Large intestine (tissue), 3 donors: Measurements from ENCODE around the gene ANO1. TPM values are rescaled to one million over a fixed set of nuclear protein-coding genes. Genes with fewer than 3 reads are reported as not detected.

Experiments used
- DNase-seq, 2 donors: peaks; one replicate each; pipeline versions ENCODE4 v3.0.0 to v3.0.0-alpha.2; 2013
- H3K27ac ChIP-seq: one replicate; pipeline ENCODE4 v1.5.1; 2013; ENCODE audit warnings: low read length
- H3K27me3 ChIP-seq: 2 replicates; pipeline ENCODE4 v1.6.1; 2013; ENCODE audit warnings: low read length; ENCODE audit not compliant: control insufficient read depth, insufficient read depth
- H3K36me3 ChIP-seq: 2 replicates; pipeline ENCODE4 v1.6.1; 2013; ENCODE audit warnings: low read length; ENCODE audit not compliant: control insufficient read depth, insufficient read depth
- H3K4me1 ChIP-seq: one replicate; pipeline ENCODE4 v1.6.1; 2013; ENCODE audit warnings: low read length; ENCODE audit not compliant: control insufficient read depth, insufficient read depth
- H3K4me3 ChIP-seq: one replicate; pipeline ENCODE4 v1.5.1; 2013; ENCODE audit warnings: low read length
- H3K9me3 ChIP-seq: one replicate; pipeline ENCODE4 v1.6.1; 2013; ENCODE audit warnings: mild to moderate bottlenecking, low read depth, low read length, moderate library complexity; ENCODE audit not compliant: control insufficient read depth
- WGBS: methylation state at CpG from one replicate; pipeline ENCODE4 v1.1.5; 2013; ENCODE audit warnings: low lambda C conversion rate; ENCODE audit not compliant: insufficient coverage; 5-methylcytosine and 5-hydroxymethylcytosine counted together
- polyA plus RNA-seq: library from polyadenylated mRNA; unstranded; fragments of 120-200 nt; gene quantifications from one replicate; pipeline ENCODE4 v1.2.1, GENCODE V29; 2013

ANO1 gene
- polyA plus RNA-seq, 1 donor, result 12.3 TPM

- H3K9me3 ChIP-seq, result no peaks in the 10 kb centered on the region
- no peak overlapping the region for H3K4me3 ChIP-seq
- no peak for DNase-seq
- H3K4me1 ChIP-seq, result no peaks in the 10 kb centered on the region
- H3K36me3 ChIP-seq, result no peaks in the 10 kb centered on the region
- no peak overlapping the region for H3K27ac ChIP-seq
- no CpG with 5 or more reads among the region's 13 CpGs for WGBS
- peaks cover 35% of the 10 kb centered on the region for H3K27me3 ChIP-seq
Measured at GRCh38 chr11:70147668-70148067, 69.6 kb downstream of the ANO1 start.

- peaks cover 9% of the 10 kb centered on the region for H3K27me3 ChIP-seq
- 90% methylated on average over 2 of the region's 9 CpGs for WGBS
- no peaks in the 10 kb centered on the region for H3K36me3 ChIP-seq
- no peak overlapping the region for H3K27ac ChIP-seq
- H3K4me3 ChIP-seq, result no peak overlapping the region
- no peaks in the 10 kb centered on the region for H3K4me1 ChIP-seq
- H3K9me3 ChIP-seq, result no peaks in the 10 kb centered on the region
- DNase-seq, result no peak
Measured at GRCh38 chr11:70151671-70152070, 73.6 kb downstream of the ANO1 start.

GRCh38 chr11:70153133-70153727, 75.1 kb downstream of the ANO1 start:
- Histone ChIP-seq H3K27ac (no peak overlapping the region), H3K27me3 (no peaks in the 10 kb centered on the region), H3K4me3 (no peak overlapping the region), H3K9me3 (no peaks in the 10 kb centered on the region), H3K4me1 (no peaks in the 10 kb centered on the region), H3K36me3 (no peaks in the 10 kb centered on the region)
- WGBS, result no CpG with 5 or more reads among the region's 7 CpGs
- no peak for DNase-seq

GRCh38 chr11:70155386-70155785, 77.3 kb downstream of the ANO1 start:
- Histone ChIP-seq H3K27me3 (no peaks in the 10 kb centered on the region), H3K4me3 (no peak overlapping the region), H3K27ac (no peak overlapping the region), H3K4me1 (no peaks in the 10 kb centered on the region), H3K36me3 (no peaks in the 10 kb centered on the region), H3K9me3 (peaks cover 3% of the 10 kb centered on the region)
- no peak for DNase-seq
- WGBS, result no CpG with 5 or more reads among the region's 14 CpGs

- Histone ChIP-seq H3K27me3 (no peaks in the 10 kb centered on the region), H3K36me3 (no peaks in the 10 kb centered on the region), H3K4me3 (no peak overlapping the region), H3K4me1 (no peaks in the 10 kb centered on the region), H3K27ac (no peak overlapping the region), H3K9me3 (peaks cover 3% of the 10 kb centered on the region)
- 87% methylated on average over 3 of the region's 18 CpGs for WGBS
- no peak for DNase-seq
Measured at GRCh38 chr11:70156291-70157037, 78.3 kb downstream of the ANO1 start.

- WGBS, result no CpG with 5 or more reads among the region's 8 CpGs
- H3K36me3 ChIP-seq, result no peaks in the 10 kb centered on the region
- H3K9me3 ChIP-seq, result peaks cover 3% of the 10 kb centered on the region
- no peak overlapping the region for H3K4me3 ChIP-seq
- H3K27ac ChIP-seq, result no peak overlapping the region
- H3K4me1 ChIP-seq, result no peaks in the 10 kb centered on the region
- no peaks in the 10 kb centered on the region for H3K27me3 ChIP-seq
- no peak for DNase-seq
Measured at GRCh38 chr11:70158201-70158600, 80.1 kb downstream of the ANO1 start.

- no peaks in the 10 kb centered on the region for H3K36me3 ChIP-seq
- no peaks in the 10 kb centered on the region for H3K27me3 ChIP-seq
- no peak for DNase-seq
- H3K4me3 ChIP-seq, result no peak overlapping the region
- no peak overlapping the region for H3K27ac ChIP-seq
- peaks cover 3% of the 10 kb centered on the region for H3K9me3 ChIP-seq
- WGBS, result no CpG with 5 or more reads among the region's 14 CpGs
- no peaks in the 10 kb centered on the region for H3K4me1 ChIP-seq
Measured at GRCh38 chr11:70158757-70159389, 80.8 kb downstream of the ANO1 start.

GRCh38 chr11:70159627-70160570, 81.8 kb downstream of the ANO1 start:
- 70% methylated on average over 2 of the region's 24 CpGs for WGBS
- peaks cover 3% of the 10 kb centered on the region for H3K9me3 ChIP-seq
- no peaks in the 10 kb centered on the region for H3K36me3 ChIP-seq
- H3K4me1 ChIP-seq, result no peaks in the 10 kb centered on the region
- no peak overlapping the region for H3K27ac ChIP-seq
- DNase-seq, result no peak
- H3K27me3 ChIP-seq, result no peaks in the 10 kb centered on the region
- H3K4me3 ChIP-seq, result no peak overlapping the region

- H3K4me1 ChIP-seq, result no peaks in the 10 kb centered on the region
- H3K4me3 ChIP-seq, result no peak overlapping the region
- H3K36me3 ChIP-seq, result no peaks in the 10 kb centered on the region
- H3K27me3 ChIP-seq, result no peaks in the 10 kb centered on the region
- WGBS, result no CpG with 5 or more reads among the region's 17 CpGs
- no peak for DNase-seq
- H3K9me3 ChIP-seq, result peaks cover 3% of the 10 kb centered on the region
- no peak overlapping the region for H3K27ac ChIP-seq
Measured at GRCh38 chr11:70161043-70161625, 83.0 kb downstream of the ANO1 start.

- no peaks in the 10 kb centered on the region for H3K4me1 ChIP-seq
- no peak overlapping the region for H3K27ac ChIP-seq
- no peaks in the 10 kb centered on the region for H3K36me3 ChIP-seq
- H3K4me3 ChIP-seq, result no peak overlapping the region
- no CpG with 5 or more reads among the region's 10 CpGs for WGBS
- no peak for DNase-seq
- no peaks in the 10 kb centered on the region for H3K9me3 ChIP-seq
- H3K27me3 ChIP-seq, result no peaks in the 10 kb centered on the region
Measured at GRCh38 chr11:70164705-70165104, 86.6 kb downstream of the ANO1 start.
